HEK293 (cell line): Measurements from ENCODE around the gene BLTP3A.

ENCODE experiments used
- HOXA7 ChIP-seq: sonication (generic); formaldehyde crosslinking; IDR thresholded peaks from 2 replicates; pipeline ENCODE4 v1.8.1; 2022; ENCODE audit warnings: missing genetic modification reagents, borderline replicate concordance
- KLF9 ChIP-seq: fragments of 450-650 bp; formaldehyde crosslinking; IDR thresholded peaks from 2 replicates; pipeline ENCODE4 v1.5.1; 2016; ENCODE audit warnings: missing biosample characterization, missing genetic modification characterization, low read depth
- ZBTB20 ChIP-seq: fragments of 450-650 bp; formaldehyde crosslinking; IDR thresholded peaks from 2 replicates; pipeline ENCODE4 v1.5.1; 2016; ENCODE audit warnings: missing biosample characterization, missing genetic modification characterization
- ZBTB48 ChIP-seq: fragments of 450-650 bp; formaldehyde crosslinking; IDR thresholded peaks from 2 replicates; pipeline ENCODE4 v1.5.1; 2016; ENCODE audit warnings: missing biosample characterization, missing genetic modification characterization
- ZNF184 ChIP-seq: fragments of 450-650 bp; IDR thresholded peaks from 2 replicates; pipeline ENCODE4 v1.5.1; 2018; ENCODE audit warnings: missing biosample characterization, mild to moderate bottlenecking, missing genetic modification characterization
- ZNF529 ChIP-seq: fragments of 450-650 bp; formaldehyde crosslinking; IDR thresholded peaks from 2 replicates; pipeline ENCODE4 v1.5.1; 2017; ENCODE audit warnings: missing genetic modification characterization, missing biosample characterization; ENCODE audit not compliant: insufficient replicate concordance
- ZNF747 ChIP-seq: fragments of 450-650 bp; formaldehyde crosslinking; IDR thresholded peaks from 2 replicates; pipeline ENCODE4 v1.5.1; 2016; ENCODE audit warnings: missing biosample characterization, missing genetic modification characterization
- ZNF791 ChIP-seq: fragments of 450-650 bp; formaldehyde crosslinking; IDR thresholded peaks from 2 replicates; pipeline ENCODE4 v1.5.1; 2016; ENCODE audit warnings: missing biosample characterization, missing genetic modification characterization
- TF ChIP-seq, protein P1 (sequence below): fragments of 450-650 bp; formaldehyde crosslinking; IDR thresholded peaks from 2 replicates; pipeline ENCODE4 v1.5.1; 2016; ENCODE audit warnings: missing biosample characterization, missing genetic modification characterization
- TF ChIP-seq, protein P2 (sequence below): fragments of 450-650 bp; formaldehyde crosslinking; IDR thresholded peaks from 2 replicates; pipeline ENCODE4 v1.5.1; 2016; ENCODE audit warnings: missing biosample characterization, missing genetic modification characterization, borderline replicate concordance
- TF ChIP-seq, protein P3 (sequence below): fragments of 450-650 bp; formaldehyde crosslinking; IDR thresholded peaks from 2 replicates; pipeline ENCODE4 v1.5.1; 2016; ENCODE audit warnings: missing biosample characterization, missing genetic modification characterization
- TF ChIP-seq, protein P4 (sequence below): fragments of 450-650 bp; formaldehyde crosslinking; IDR thresholded peaks from 2 replicates; pipeline ENCODE4 v1.5.1; 2016; ENCODE audit warnings: missing biosample characterization, missing genetic modification characterization
- TF ChIP-seq, protein P5 (sequence below): fragments of 450-650 bp; IDR thresholded peaks from 2 replicates; pipeline ENCODE4 v1.5.1; 2018; ENCODE audit warnings: missing biosample characterization, mild to moderate bottlenecking, missing genetic modification characterization

DNA sequence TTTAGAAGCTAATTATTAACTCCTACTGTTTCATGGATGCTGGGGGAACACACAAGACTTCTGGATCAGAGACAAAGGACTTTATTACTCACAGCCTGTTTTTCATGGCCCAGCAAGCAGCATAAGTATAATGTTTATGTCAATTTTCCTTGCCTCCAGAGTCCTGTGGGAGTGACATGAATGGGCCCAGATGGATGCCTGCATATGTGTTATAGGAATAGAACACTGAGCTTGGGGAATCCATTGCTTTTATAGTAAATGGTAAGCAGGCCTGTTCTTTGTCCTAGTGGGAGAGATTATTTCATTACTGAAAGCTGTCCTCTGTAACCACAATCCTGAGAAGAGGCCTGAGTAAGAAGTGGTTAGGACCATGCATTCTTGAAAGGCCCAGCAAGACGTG lies 25.6 kb downstream of the BLTP3A start:
- TF ChIP-seq HOXA7 (no peak), KLF9 (no peak), ZNF184 (tag by site-specific recombination) (no peak), ZBTB48 (tag by site-specific recombination) (no peak), ZBTB20 (tag by site-specific recombination) (peak; percentile 38; the same call in 1 of the 2 replicates), ZNF791 (no peak), ZNF747 (tag by site-specific recombination) (no peak), ZNF529 (tag by site-specific recombination) (no peak)
- TF ChIP-seq, protein P1, sequence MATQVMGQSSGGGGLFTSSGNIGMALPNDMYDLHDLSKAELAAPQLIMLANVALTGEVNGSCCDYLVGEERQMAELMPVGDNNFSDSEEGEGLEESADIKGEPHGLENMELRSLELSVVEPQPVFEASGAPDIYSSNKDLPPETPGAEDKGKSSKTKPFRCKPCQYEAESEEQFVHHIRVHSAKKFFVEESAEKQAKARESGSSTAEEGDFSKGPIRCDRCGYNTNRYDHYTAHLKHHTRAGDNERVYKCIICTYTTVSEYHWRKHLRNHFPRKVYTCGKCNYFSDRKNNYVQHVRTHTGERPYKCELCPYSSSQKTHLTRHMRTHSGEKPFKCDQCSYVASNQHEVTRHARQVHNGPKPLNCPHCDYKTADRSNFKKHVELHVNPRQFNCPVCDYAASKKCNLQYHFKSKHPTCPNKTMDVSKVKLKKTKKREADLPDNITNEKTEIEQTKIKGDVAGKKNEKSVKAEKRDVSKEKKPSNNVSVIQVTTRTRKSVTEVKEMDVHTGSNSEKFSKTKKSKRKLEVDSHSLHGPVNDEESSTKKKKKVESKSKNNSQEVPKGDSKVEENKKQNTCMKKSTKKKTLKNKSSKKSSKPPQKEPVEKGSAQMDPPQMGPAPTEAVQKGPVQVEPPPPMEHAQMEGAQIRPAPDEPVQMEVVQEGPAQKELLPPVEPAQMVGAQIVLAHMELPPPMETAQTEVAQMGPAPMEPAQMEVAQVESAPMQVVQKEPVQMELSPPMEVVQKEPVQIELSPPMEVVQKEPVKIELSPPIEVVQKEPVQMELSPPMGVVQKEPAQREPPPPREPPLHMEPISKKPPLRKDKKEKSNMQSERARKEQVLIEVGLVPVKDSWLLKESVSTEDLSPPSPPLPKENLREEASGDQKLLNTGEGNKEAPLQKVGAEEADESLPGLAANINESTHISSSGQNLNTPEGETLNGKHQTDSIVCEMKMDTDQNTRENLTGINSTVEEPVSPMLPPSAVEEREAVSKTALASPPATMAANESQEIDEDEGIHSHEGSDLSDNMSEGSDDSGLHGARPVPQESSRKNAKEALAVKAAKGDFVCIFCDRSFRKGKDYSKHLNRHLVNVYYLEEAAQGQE, result no peak
- TF ChIP-seq, protein P2, sequence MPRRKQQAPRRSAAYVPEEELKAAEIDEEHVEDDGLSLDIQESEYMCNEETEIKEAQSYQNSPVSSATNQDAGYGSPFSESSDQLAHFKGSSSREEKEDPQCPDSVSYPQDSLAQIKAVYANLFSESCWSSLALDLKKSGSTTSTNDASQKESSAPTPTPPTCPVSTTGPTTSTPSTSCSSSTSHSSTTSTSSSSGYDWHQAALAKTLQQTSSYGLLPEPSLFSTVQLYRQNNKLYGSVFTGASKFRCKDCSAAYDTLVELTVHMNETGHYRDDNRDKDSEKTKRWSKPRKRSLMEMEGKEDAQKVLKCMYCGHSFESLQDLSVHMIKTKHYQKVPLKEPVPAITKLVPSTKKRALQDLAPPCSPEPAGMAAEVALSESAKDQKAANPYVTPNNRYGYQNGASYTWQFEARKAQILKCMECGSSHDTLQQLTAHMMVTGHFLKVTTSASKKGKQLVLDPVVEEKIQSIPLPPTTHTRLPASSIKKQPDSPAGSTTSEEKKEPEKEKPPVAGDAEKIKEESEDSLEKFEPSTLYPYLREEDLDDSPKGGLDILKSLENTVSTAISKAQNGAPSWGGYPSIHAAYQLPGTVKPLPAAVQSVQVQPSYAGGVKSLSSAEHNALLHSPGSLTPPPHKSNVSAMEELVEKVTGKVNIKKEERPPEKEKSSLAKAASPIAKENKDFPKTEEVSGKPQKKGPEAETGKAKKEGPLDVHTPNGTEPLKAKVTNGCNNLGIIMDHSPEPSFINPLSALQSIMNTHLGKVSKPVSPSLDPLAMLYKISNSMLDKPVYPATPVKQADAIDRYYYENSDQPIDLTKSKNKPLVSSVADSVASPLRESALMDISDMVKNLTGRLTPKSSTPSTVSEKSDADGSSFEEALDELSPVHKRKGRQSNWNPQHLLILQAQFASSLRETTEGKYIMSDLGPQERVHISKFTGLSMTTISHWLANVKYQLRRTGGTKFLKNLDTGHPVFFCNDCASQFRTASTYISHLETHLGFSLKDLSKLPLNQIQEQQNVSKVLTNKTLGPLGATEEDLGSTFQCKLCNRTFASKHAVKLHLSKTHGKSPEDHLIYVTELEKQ (tag by site-specific recombination), result no peak
- TF ChIP-seq, protein P3, sequence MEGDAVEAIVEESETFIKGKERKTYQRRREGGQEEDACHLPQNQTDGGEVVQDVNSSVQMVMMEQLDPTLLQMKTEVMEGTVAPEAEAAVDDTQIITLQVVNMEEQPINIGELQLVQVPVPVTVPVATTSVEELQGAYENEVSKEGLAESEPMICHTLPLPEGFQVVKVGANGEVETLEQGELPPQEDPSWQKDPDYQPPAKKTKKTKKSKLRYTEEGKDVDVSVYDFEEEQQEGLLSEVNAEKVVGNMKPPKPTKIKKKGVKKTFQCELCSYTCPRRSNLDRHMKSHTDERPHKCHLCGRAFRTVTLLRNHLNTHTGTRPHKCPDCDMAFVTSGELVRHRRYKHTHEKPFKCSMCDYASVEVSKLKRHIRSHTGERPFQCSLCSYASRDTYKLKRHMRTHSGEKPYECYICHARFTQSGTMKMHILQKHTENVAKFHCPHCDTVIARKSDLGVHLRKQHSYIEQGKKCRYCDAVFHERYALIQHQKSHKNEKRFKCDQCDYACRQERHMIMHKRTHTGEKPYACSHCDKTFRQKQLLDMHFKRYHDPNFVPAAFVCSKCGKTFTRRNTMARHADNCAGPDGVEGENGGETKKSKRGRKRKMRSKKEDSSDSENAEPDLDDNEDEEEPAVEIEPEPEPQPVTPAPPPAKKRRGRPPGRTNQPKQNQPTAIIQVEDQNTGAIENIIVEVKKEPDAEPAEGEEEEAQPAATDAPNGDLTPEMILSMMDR (tag by site-specific recombination), result no peak
- TF ChIP-seq, protein P4, sequence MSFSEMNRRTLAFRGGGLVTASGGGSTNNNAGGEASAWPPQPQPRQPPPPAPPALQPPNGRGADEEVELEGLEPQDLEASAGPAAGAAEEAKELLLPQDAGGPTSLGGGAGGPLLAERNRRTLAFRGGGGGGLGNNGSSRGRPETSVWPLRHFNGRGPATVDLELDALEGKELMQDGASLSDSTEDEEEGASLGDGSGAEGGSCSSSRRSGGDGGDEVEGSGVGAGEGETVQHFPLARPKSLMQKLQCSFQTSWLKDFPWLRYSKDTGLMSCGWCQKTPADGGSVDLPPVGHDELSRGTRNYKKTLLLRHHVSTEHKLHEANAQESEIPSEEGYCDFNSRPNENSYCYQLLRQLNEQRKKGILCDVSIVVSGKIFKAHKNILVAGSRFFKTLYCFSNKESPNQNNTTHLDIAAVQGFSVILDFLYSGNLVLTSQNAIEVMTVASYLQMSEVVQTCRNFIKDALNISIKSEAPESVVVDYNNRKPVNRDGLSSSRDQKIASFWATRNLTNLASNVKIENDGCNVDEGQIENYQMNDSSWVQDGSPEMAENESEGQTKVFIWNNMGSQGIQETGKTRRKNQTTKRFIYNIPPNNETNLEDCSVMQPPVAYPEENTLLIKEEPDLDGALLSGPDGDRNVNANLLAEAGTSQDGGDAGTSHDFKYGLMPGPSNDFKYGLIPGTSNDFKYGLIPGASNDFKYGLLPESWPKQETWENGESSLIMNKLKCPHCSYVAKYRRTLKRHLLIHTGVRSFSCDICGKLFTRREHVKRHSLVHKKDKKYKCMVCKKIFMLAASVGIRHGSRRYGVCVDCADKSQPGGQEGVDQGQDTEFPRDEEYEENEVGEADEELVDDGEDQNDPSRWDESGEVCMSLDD (tag by site-specific recombination), result no peak
- TF ChIP-seq, protein P5, sequence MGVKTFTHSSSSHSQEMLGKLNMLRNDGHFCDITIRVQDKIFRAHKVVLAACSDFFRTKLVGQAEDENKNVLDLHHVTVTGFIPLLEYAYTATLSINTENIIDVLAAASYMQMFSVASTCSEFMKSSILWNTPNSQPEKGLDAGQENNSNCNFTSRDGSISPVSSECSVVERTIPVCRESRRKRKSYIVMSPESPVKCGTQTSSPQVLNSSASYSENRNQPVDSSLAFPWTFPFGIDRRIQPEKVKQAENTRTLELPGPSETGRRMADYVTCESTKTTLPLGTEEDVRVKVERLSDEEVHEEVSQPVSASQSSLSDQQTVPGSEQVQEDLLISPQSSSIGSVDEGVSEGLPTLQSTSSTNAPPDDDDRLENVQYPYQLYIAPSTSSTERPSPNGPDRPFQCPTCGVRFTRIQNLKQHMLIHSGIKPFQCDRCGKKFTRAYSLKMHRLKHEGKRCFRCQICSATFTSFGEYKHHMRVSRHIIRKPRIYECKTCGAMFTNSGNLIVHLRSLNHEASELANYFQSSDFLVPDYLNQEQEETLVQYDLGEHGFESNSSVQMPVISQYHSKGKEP (tag by site-specific recombination), result no peak
